Central memory CD8-positive, alpha-beta T cell (primary cell): ENCODE data around the gene TCF20.

ENCODE experiments used
- ATAC-seq: fragments of 150-1000 bp; cut with Tn5 transposase; replicated peaks from 2 replicates; pipeline ENCODE4 v1.10.0; 2022; ENCODE audit warnings: mild to moderate bottlenecking, moderate FRiP score, moderate number of reproducible peaks; ENCODE audit not compliant: poor library complexity, severe bottlenecking; ENCODE audit errors: extremely low read depth
- DNase-seq, 2 donors: peaks; one replicate each; pipeline ENCODE4 v3.0.0; 2021; ENCODE audit warnings: low spot score in 2 of 2
- H3K27ac Mint-ChIP-seq: one replicate; pipeline ENCODE4 v1.8.0; 2022; ENCODE audit warnings: low read depth, mild to moderate bottlenecking, moderate library complexity, mixed read lengths
- H3K27me3 Mint-ChIP-seq: one replicate; pipeline ENCODE4 v1.8.0; 2022; ENCODE audit warnings: mixed read lengths
- H3K36me3 Mint-ChIP-seq: one replicate; pipeline ENCODE4 v1.8.0; 2022; ENCODE audit warnings: mild to moderate bottlenecking, moderate library complexity, mixed read lengths; ENCODE audit not compliant: insufficient read depth
- H3K4me1 Mint-ChIP-seq: one replicate; pipeline ENCODE4 v1.8.0; 2022; ENCODE audit warnings: mixed read lengths
- H3K4me3 Mint-ChIP-seq: one replicate; pipeline ENCODE4 v1.8.0; 2022; ENCODE audit warnings: mild to moderate bottlenecking, moderate library complexity, mixed read lengths
- H3K9me3 Mint-ChIP-seq: one replicate; pipeline ENCODE4 v1.8.0; 2022; ENCODE audit warnings: mixed read lengths

The TCF20 gene

GRCh38 chr22:42258126-42258525, 12.3 kb downstream of the TCF20 start:
- peak overlapping the region; percentile 11 for H3K27ac Mint-ChIP-seq
- peaks cover 80% of the 10 kb centered on the region for H3K4me1 Mint-ChIP-seq
- H3K9me3 Mint-ChIP-seq: no peaks in the 10 kb centered on the region
- no peaks in the 10 kb centered on the region for H3K27me3 Mint-ChIP-seq
- ATAC-seq: no peak
- peaks cover 1% of the 10 kb centered on the region for H3K36me3 Mint-ChIP-seq
- DNase-seq: no peak
- no peak overlapping the region for H3K4me3 Mint-ChIP-seq

GRCh38 chr22:42257386-42257785, 13.1 kb downstream of the TCF20 start:
- ATAC-seq (no peak), DNase-seq (no peak)
- no peak overlapping the region for H3K4me3 Mint-ChIP-seq
- H3K4me1 Mint-ChIP-seq: peaks cover 73% of the 10 kb centered on the region
- H3K9me3 Mint-ChIP-seq: no peaks in the 10 kb centered on the region
- peaks cover 1% of the 10 kb centered on the region for H3K36me3 Mint-ChIP-seq
- no peaks in the 10 kb centered on the region for H3K27me3 Mint-ChIP-seq
- peak overlapping the region; percentile 44 for H3K27ac Mint-ChIP-seq

- Mint-ChIP-seq H3K36me3 (peaks cover 1% of the 10 kb centered on the region), H3K27ac (peak overlapping the region; percentile 44), H3K4me3 (no peak overlapping the region), H3K4me1 (peaks cover 68% of the 10 kb centered on the region), H3K27me3 (no peaks in the 10 kb centered on the region), H3K9me3 (no peaks in the 10 kb centered on the region)
- DNase-seq (no peak), ATAC-seq (peak; percentile 46)
These were observed 13.5 kb downstream of the TCF20 start for GRCh38 chr22:42256930-42257329.

GRCh38 chr22:42256220-42256619, 14.2 kb downstream of the TCF20 start:
- Mint-ChIP-seq H3K4me3 (no peak overlapping the region), H3K27me3 (no peaks in the 10 kb centered on the region), H3K4me1 (peaks cover 61% of the 10 kb centered on the region), H3K9me3 (no peaks in the 10 kb centered on the region), H3K27ac (peak overlapping the region; percentile 31), H3K36me3 (peaks cover 2% of the 10 kb centered on the region)
- no peak for ATAC-seq
- no peak for DNase-seq

- Mint-ChIP-seq H3K36me3 (peaks cover 12% of the 10 kb centered on the region), H3K27ac (peak overlapping the region; percentile 61)
These were observed 20.6 kb downstream of the TCF20 start for GRCh38 chr22:42249831-42250230.

GRCh38 chr22:42248995-42249394, 21.5 kb downstream of the TCF20 start:
- no peaks in the 10 kb centered on the region for H3K27me3 Mint-ChIP-seq
- no peaks in the 10 kb centered on the region for H3K9me3 Mint-ChIP-seq
- H3K36me3 Mint-ChIP-seq: peaks cover 12% of the 10 kb centered on the region
- peaks cover 53% of the 10 kb centered on the region for H3K4me1 Mint-ChIP-seq
- H3K27ac Mint-ChIP-seq: peak overlapping the region; percentile 61
- no peak overlapping the region for H3K4me3 Mint-ChIP-seq
- ATAC-seq (no peak), DNase-seq (no peak)

More at GRCh38 chr22:42249831-42250230, 20.6 kb downstream of the TCF20 start:
- H3K27me3 Mint-ChIP-seq: no peaks in the 10 kb centered on the region
- no peak overlapping the region for H3K4me3 Mint-ChIP-seq
- no peak for ATAC-seq
- no peaks in the 10 kb centered on the region for H3K9me3 Mint-ChIP-seq
- DNase-seq: no peak
- H3K4me1 Mint-ChIP-seq: peaks cover 54% of the 10 kb centered on the region

GRCh38 chr22:42247596-42247995, 22.9 kb downstream of the TCF20 start:
- Mint-ChIP-seq H3K27ac (peak overlapping the region; percentile 32), H3K4me3 (no peak overlapping the region), H3K4me1 (peaks cover 60% of the 10 kb centered on the region), H3K36me3 (peaks cover 16% of the 10 kb centered on the region), H3K27me3 (no peaks in the 10 kb centered on the region), H3K9me3 (no peaks in the 10 kb centered on the region)
- ATAC-seq: no peak
- DNase-seq: no peak

- Mint-ChIP-seq H3K27me3 (no peaks in the 10 kb centered on the region), H3K36me3 (peaks cover 13% of the 10 kb centered on the region), H3K9me3 (no peaks in the 10 kb centered on the region), H3K4me3 (no peak overlapping the region), H3K27ac (peak overlapping the region; percentile 74), H3K4me1 (peaks cover 64% of the 10 kb centered on the region)
- ATAC-seq: no peak
- DNase-seq: no peak
These were observed 26.7 kb downstream of the TCF20 start for GRCh38 chr22:42243802-42244060.

- H3K9me3 Mint-ChIP-seq: no peaks in the 10 kb centered on the region
- peaks cover 74% of the 10 kb centered on the region for H3K4me1 Mint-ChIP-seq
- DNase-seq (no peak), ATAC-seq (no peak)
- H3K4me3 Mint-ChIP-seq: peak overlapping the region; percentile 12
- H3K27me3 Mint-ChIP-seq: no peaks in the 10 kb centered on the region
- H3K36me3 Mint-ChIP-seq: peaks cover 3% of the 10 kb centered on the region
- peak overlapping the region; percentile 62 for H3K27ac Mint-ChIP-seq
These were observed 33.6 kb downstream of the TCF20 start for GRCh38 chr22:42236848-42237247.

- ATAC-seq (no peak), DNase-seq (no peak)
- Mint-ChIP-seq H3K27ac (peak overlapping the region; percentile 62), H3K9me3 (no peaks in the 10 kb centered on the region), H3K4me3 (no peak overlapping the region), H3K27me3 (no peaks in the 10 kb centered on the region), H3K4me1 (peaks cover 71% of the 10 kb centered on the region), H3K36me3 (peaks cover 3% of the 10 kb centered on the region)
These were observed 34.2 kb downstream of the TCF20 start for GRCh38 chr22:42236268-42236667.

GRCh38 chr22:42233879-42234278, 36.6 kb downstream of the TCF20 start:
- no peak overlapping the region for H3K4me3 Mint-ChIP-seq
- peaks cover 74% of the 10 kb centered on the region for H3K4me1 Mint-ChIP-seq
- peaks cover 7% of the 10 kb centered on the region for H3K36me3 Mint-ChIP-seq
- no peak for DNase-seq
- no peak overlapping the region for H3K27ac Mint-ChIP-seq
- H3K9me3 Mint-ChIP-seq: no peaks in the 10 kb centered on the region
- ATAC-seq: no peak
- H3K27me3 Mint-ChIP-seq: no peaks in the 10 kb centered on the region

- Mint-ChIP-seq H3K9me3 (no peaks in the 10 kb centered on the region), H3K27me3 (no peaks in the 10 kb centered on the region), H3K4me3 (no peak overlapping the region), H3K27ac (peak overlapping the region; percentile 11), H3K4me1 (peaks cover 76% of the 10 kb centered on the region), H3K36me3 (peaks cover 5% of the 10 kb centered on the region)
- DNase-seq: no peak
- ATAC-seq: no peak
These were observed 38.5 kb downstream of the TCF20 start for GRCh38 chr22:42231929-42232328.

- no peaks in the 10 kb centered on the region for H3K9me3 Mint-ChIP-seq
- ATAC-seq: no peak
- DNase-seq: no peak
- H3K27ac Mint-ChIP-seq: no peak overlapping the region
- no peaks in the 10 kb centered on the region for H3K27me3 Mint-ChIP-seq
- H3K4me3 Mint-ChIP-seq: no peak overlapping the region
- peaks cover 59% of the 10 kb centered on the region for H3K4me1 Mint-ChIP-seq
- peaks cover 5% of the 10 kb centered on the region for H3K36me3 Mint-ChIP-seq
These were observed 40.9 kb downstream of the TCF20 start for GRCh38 chr22:42229455-42230149.
